ENCODE data around the gene ZNF580. TPM values are rescaled to one million over a fixed set of nuclear protein-coding genes. Genes with fewer than 3 reads are reported as not detected.
A peak's percentile ranks its signal among the peaks of the same experiment; 100 is the strongest.

The ZNF580 gene
- polyA plus RNA-seq, 3 donors: 9.7 to 46.5 (median 10.7) TPM

GRCh38 chr19:55680339-55681130, 39.7 kb downstream of the ZNF580 start:
- peak overlapping the region in 6 of 7 donors; percentile 8 to 98 (median 70) for H3K27ac Mint-ChIP-seq
- intact Hi-C loops (cut with micrococcal nuclease): no loop called here
- no peaks in the 10 kb centered on the region for H3K27me3 ChIP-seq (ENCODE audit: control insufficient read depth in 2 of 2, insufficient read depth in 2 of 2, low read length in 2 of 2)
- no peaks in the 10 kb centered on the region for H3K9me3 Mint-ChIP-seq
- H3K9me3 ChIP-seq (replicated peaks in 1 of 2; ENCODE audit: control insufficient read depth in 1 of 2, insufficient read depth in 1 of 2, low read length in 2 of 2): no peaks in the 10 kb centered on the region
- peaks cover 51% of the 10 kb centered on the region for H3K4me1 Mint-ChIP-seq
- peak overlapping the region; percentile 17 to 92 for H3K27ac ChIP-seq (ENCODE audit: low read depth in 1 of 2, low read length in 2 of 2)
- H3K36me3 Mint-ChIP-seq: peaks cover 65 to 79% of the 10 kb centered on the region in 2 donors
- H3K79me2 ChIP-seq (ENCODE audit: insufficient read depth, low read length): peaks cover 96% of the 10 kb centered on the region
- no peak overlapping the region for H2AFZ ChIP-seq (ENCODE audit: insufficient read depth, low read depth, low read length, poor library complexity, severe bottlenecking)
- H3K9ac ChIP-seq (ENCODE audit: insufficient read depth, low read length, poor library complexity, severe bottlenecking): no peak overlapping the region
- TF ChIP-seq CTCF (IDR thresholded peaks at IDR 0.05): no peak
- peaks cover 49 to 54% of the 10 kb centered on the region in 2 donors for H3K4me1 ChIP-seq (ENCODE audit: control insufficient read depth in 1 of 2, insufficient read depth in 2 of 2, low read length in 2 of 2)
- 90% methylated on average over 15 of the region's 20 CpGs for WGBS (ENCODE audit: insufficient coverage)
- peaks cover 60 to 66% of the 10 kb centered on the region in 2 donors for H3K36me3 ChIP-seq (replicated peaks in 1 of 2; ENCODE audit: control insufficient read depth in 1 of 2, insufficient read depth in 2 of 2, low read length in 2 of 2)
- H3K4me3 ChIP-seq (replicated peaks in 1 of 3; ENCODE audit: low read depth in 2 of 3, low read length in 3 of 3): no peak overlapping the region
- H3K27me3 Mint-ChIP-seq (ENCODE audit: low read depth in 3 of 3): no peaks in the 10 kb centered on the region
- H3K4me3 Mint-ChIP-seq: no peak overlapping the region
- H4K20me1 ChIP-seq (ENCODE audit: insufficient read depth, low read length): peaks cover 86% of the 10 kb centered on the region
- DNase-seq: no peak
- H3K4me2 ChIP-seq (replicated peaks; ENCODE audit: extremely low read depth, low read length, poor library complexity, severe bottlenecking): no peak overlapping the region

- peaks cover 88% of the 10 kb centered on the region for H4K20me1 ChIP-seq (ENCODE audit: insufficient read depth, low read length)
- H3K4me3 ChIP-seq (replicated peaks in 1 of 3; ENCODE audit: low read depth in 2 of 3, low read length in 3 of 3): no peak overlapping the region
- H3K9me3 Mint-ChIP-seq: no peaks in the 10 kb centered on the region
- no CpG with 5 or more reads among the region's 9 CpGs for WGBS (ENCODE audit: insufficient coverage)
- no peak overlapping the region for H3K4me2 ChIP-seq (replicated peaks; ENCODE audit: extremely low read depth, low read length, poor library complexity, severe bottlenecking)
- H3K36me3 ChIP-seq (replicated peaks in 1 of 2; ENCODE audit: control insufficient read depth in 1 of 2, insufficient read depth in 2 of 2, low read length in 2 of 2): peaks cover 69 to 75% of the 10 kb centered on the region in 2 donors
- DNase-seq: no peak
- no peaks in the 10 kb centered on the region for H3K27me3 Mint-ChIP-seq (ENCODE audit: low read depth in 3 of 3)
- H2AFZ ChIP-seq (ENCODE audit: insufficient read depth, low read depth, low read length, poor library complexity, severe bottlenecking): no peak overlapping the region
- TF ChIP-seq CTCF (IDR thresholded peaks at IDR 0.05): no peak
- peaks cover 71 to 87% of the 10 kb centered on the region in 2 donors for H3K36me3 Mint-ChIP-seq
- H3K79me2 ChIP-seq (ENCODE audit: insufficient read depth, low read length): peaks cover 96% of the 10 kb centered on the region
- peak overlapping the region; percentile 17 to 92 for H3K27ac ChIP-seq (ENCODE audit: low read depth in 1 of 2, low read length in 2 of 2)
- intact Hi-C loops (cut with micrococcal nuclease): no loop called here
- no peaks in the 10 kb centered on the region for H3K27me3 ChIP-seq (ENCODE audit: control insufficient read depth in 2 of 2, insufficient read depth in 2 of 2, low read length in 2 of 2)
- H3K9me3 ChIP-seq (replicated peaks in 1 of 2; ENCODE audit: control insufficient read depth in 1 of 2, insufficient read depth in 1 of 2, low read length in 2 of 2): no peaks in the 10 kb centered on the region
- no peak overlapping the region for H3K9ac ChIP-seq (ENCODE audit: insufficient read depth, low read length, poor library complexity, severe bottlenecking)
- no peak overlapping the region for H3K4me3 Mint-ChIP-seq
- peak overlapping the region in 2 of 7 donors; percentile 6 to 30 for H3K27ac Mint-ChIP-seq
- peaks cover 42% of the 10 kb centered on the region for H3K4me1 Mint-ChIP-seq
- peaks cover 41 to 46% of the 10 kb centered on the region in 2 donors for H3K4me1 ChIP-seq (ENCODE audit: control insufficient read depth in 1 of 2, insufficient read depth in 2 of 2, low read length in 2 of 2)
Observed at GRCh38 chr19:55681131-55682092, 40.6 kb downstream of the ZNF580 start.

Data from CD14-positive monocyte (primary cell).